GM13977 (cell line): ENCODE measurements around the gene CYP26B1.

Experiments used
- DNase-seq: peaks from one replicate; pipeline ENCODE4 v3.0.0; 2012; ENCODE audit warnings: low spot score
- in situ Hi-C: fragments of 300-500 bp; cut with MboI; formaldehyde crosslinking; loops from one replicate; pipeline ENCODE4 v1.12.0; 2022; ENCODE audit warnings: low sequenced_read_pairs, low pct_unique_long_range_greater_than_20kb, mixed read lengths, inconsistent platforms; ENCODE audit not compliant: unreplicated experiment
- TF ChIP-seq, protein P1 (sequence below): IDR thresholded peaks from 2 replicates; pipeline ENCODE4 v1.5.1; 2012; ENCODE audit warnings: mild to moderate bottlenecking, control low read depth; ENCODE audit not compliant: insufficient read depth; ENCODE audit errors: extremely low read depth, missing control alignments

The CYP26B1 gene

DNA sequence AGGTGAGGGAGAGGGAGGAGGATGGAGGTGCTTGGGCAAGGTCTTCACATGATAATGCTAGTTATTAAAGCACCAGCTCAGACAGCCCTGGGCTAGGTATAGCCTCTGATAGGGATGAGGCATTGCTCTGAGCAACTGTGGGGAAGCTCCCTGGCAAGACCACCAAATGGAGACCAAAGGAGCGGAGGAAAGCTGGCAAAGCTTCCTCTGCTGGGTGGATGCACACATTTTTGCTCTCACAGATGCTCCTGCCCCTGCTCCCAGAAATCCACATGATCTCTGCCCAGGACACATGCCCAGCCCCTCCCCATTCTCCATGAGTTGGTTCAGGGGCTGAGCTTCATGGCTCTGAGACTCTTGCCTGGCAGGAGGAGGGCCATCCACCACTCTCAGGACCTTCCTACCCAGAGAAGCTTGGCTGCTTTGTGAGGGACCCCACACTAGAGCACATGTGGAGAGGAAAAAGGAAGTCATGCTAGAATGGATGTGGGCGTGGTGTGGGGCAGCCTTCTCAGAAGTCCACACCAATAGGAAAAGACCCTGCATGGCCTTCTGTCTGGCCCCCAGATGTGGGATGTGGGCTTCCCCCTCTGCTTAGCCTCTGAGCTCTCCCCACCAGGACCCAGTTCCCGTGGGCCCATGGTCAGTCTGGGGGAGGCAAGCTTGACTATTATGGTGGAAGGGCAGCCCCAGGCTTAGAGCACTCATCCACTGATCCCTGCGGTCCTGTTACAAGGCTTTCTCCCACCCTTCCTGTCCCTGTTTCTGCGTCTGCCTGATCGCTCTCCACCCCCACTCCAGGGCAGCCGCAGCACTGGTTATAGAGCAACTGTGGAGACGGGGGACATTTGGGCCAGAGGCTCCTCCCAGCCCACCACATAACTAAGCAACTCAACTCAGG lies 10.5 kb upstream of the CYP26B1 start:
- TF ChIP-seq, protein P1, sequence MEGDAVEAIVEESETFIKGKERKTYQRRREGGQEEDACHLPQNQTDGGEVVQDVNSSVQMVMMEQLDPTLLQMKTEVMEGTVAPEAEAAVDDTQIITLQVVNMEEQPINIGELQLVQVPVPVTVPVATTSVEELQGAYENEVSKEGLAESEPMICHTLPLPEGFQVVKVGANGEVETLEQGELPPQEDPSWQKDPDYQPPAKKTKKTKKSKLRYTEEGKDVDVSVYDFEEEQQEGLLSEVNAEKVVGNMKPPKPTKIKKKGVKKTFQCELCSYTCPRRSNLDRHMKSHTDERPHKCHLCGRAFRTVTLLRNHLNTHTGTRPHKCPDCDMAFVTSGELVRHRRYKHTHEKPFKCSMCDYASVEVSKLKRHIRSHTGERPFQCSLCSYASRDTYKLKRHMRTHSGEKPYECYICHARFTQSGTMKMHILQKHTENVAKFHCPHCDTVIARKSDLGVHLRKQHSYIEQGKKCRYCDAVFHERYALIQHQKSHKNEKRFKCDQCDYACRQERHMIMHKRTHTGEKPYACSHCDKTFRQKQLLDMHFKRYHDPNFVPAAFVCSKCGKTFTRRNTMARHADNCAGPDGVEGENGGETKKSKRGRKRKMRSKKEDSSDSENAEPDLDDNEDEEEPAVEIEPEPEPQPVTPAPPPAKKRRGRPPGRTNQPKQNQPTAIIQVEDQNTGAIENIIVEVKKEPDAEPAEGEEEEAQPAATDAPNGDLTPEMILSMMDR: no peak
- in situ Hi-C loops: no loop called here
- DNase-seq: no peak

DNA sequence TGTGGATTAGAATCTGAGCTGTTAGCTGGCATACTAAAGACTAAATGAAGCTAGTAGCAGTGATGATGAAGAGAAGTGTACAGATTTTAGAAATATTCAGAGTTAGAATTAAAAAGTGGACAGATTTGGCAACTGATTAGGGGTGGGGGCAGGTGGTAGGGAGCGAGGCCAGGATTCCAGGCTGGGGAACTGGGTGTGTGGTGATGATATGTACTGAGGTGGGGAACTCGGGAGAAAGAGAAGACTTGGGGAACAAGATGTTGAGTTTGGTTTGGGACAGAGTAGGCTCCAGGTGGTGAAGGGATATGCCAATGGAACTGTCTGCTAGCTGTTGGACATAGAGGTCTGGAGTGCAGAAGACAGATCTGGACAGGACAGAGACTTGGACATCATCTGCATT lies 9.2 kb upstream of the CYP26B1 start:
- no peak for DNase-seq
- TF ChIP-seq, protein P1: no peak
- in situ Hi-C loops: no loop called here

DNA sequence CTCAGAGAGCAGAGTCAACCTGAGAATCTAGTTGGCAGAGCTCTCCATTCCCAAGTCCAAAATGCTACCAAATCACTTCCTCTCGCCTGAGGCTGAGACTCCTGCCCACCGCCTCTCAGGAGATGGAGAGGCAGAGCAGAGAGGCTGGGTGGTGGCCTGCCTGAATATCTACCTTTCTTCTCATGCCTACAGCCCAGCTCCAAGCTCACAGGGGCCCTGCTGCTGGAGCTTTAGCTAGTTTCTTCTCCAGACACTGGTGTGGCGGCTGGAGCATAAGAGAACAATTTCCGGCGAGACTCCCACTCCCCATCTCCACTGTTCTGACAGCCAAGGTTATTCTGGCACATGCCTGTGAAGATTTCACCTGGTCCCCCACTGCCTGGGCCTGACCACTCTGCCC lies 8.1 kb upstream of the CYP26B1 start:
- TF ChIP-seq, protein P1: no peak
- in situ Hi-C loops: no loop called here
- DNase-seq: no peak

DNA sequence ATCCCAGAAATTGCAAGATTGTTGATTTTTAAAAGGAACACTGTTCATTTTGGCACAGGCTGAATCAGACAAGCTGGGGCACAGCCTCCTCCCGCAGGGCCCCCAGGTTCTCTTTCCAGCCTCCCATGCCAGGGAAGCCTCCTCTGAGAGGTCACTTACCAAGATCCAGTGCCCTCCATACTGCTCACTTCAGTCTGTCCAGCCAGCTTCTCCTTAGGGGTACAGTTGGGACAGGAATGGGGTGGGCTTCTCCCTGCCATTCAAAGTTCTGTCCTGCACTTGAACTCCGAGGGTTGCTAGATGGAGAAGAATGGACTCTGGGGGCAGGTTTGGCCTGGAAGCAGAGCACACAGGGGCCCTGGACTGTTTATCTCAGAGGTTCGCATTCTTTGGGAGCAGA lies 7.5 kb upstream of the CYP26B1 start:
- in situ Hi-C loops: no loop called here

DNA sequence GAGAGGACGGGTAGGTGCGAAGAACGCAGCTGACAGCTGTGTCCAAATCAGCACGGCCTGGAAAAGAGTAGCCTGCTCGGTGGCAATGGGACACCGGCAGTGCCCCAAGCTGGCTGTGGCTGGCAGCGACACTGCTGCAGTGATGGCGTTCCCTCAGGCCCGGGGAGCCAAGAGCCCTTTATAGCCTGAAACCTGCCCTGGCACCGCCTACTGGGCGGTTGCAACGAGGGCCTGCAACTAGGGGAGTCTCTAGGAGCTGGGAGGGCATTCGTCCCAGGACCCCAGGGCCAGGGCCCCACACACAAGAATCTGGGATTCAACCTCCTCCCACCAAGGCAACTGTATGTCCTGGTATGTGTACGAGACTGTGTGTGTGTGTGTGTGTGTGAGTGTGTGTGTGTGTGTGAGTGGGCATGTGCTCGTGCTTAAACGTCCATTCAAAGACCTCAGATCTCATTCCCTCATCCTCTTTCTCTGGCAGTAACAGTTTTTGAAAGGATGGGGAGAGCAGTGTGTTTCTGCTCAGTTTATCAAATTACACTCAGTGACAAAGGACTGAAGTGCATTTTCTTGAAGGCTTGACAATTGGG lies 6.8 kb upstream of the CYP26B1 start:
- TF ChIP-seq, protein P1: no peak
- in situ Hi-C loops: no loop called here
- no peak for DNase-seq

More for the DNA sequence above, 7.5 kb upstream of the CYP26B1 start:
- DNase-seq: no peak
- TF ChIP-seq, protein P1: no peak

DNA sequence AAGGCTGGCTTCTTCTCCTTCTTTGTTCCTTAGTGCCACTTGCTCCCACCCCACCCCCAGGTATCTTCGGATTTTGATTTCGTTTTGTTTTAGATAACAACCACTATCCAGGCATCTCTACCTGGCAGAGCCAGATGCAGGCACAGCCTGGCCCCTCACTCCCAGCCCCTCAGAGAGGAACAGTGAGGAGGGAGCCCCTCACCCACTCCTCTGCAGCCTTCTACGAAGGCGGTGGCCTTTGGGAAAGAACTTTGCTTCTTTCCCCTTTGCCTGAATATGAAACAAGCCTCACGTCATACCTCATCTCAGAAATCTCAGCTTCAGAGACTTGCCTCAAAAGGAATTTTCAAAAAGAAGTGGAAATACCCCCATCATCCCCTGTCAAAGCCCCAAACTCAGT lies 6.3 kb upstream of the CYP26B1 start:
- in situ Hi-C loops: no loop called here
- DNase-seq: no peak
- TF ChIP-seq, protein P1: no peak
